ENCODE measurements around the gene MYLK. TPM values are rescaled to one million over a fixed set of nuclear protein-coding genes. Genes with fewer than 3 reads are reported as not detected.
"Not testable (repeated sequence)": the region's sequence is repeated elsewhere in the genome, so short reads cannot be mapped to it uniquely, and the experiment has no call there.

Gene MYLK
- total and polyA plus RNA-seq, 9 of the 15 experiments (the other 6 are each of a cell fraction or from before 2014, with no cell fraction given): 0.11 to 0.53 (median 0.18) TPM; not detected in 2

GRCh38 chr3:123708531-123708930 is 175.6 kb downstream of the MYLK start (continued):
- TF ChIP-seq TSHZ1 (CRISPR knock-in tag; IDR thresholded peaks at IDR 0.05): no peak

- H3K4me2 ChIP-seq (ENCODE audit: insufficient read depth, low read length); H3K27ac ChIP-seq (ENCODE audit: extremely low read depth, low read depth, low read length); H4K20me1 ChIP-seq (replicated peaks; ENCODE audit: control insufficient read depth, insufficient read depth, low read length); intact Hi-C loops (cut with micrococcal nuclease); ATAC-seq; H3K27me3 ChIP-seq (ENCODE audit: control insufficient read depth in 2 of 2, insufficient read depth in 2 of 2, low read length in 2 of 2); in situ Hi-C loops (cut with MboI); FAIRE-seq; H3K79me2 ChIP-seq (ENCODE audit: control insufficient read depth, insufficient read depth, low read length); H3K4me1 ChIP-seq (replicated peaks in 1 of 2; ENCODE audit: control insufficient read depth in 2 of 2, insufficient read depth in 2 of 2, low read length in 2 of 2); H3K36me3 ChIP-seq (ENCODE audit: control insufficient read depth, insufficient read depth, low read length); H2AFZ ChIP-seq (ENCODE audit: low read depth, low read length); H3K9ac ChIP-seq (ENCODE audit: insufficient read depth in 1 of 2, low read depth in 2 of 2, low read length in 2 of 2); H3K4me3 ChIP-seq; H3K9me1 ChIP-seq (ENCODE audit: control insufficient read depth, insufficient read depth, low read length); H3K9me3 ChIP-seq (replicated peaks; ENCODE audit: control insufficient read depth, insufficient read depth, low read depth, low read length); DNase-seq (ENCODE audit: extremely low read depth in 1 of 4, low spot score in 3 of 4); BruUV-seq (replicated peaks); CTCF ChIA-PET (ENCODE audit: low intra/inter-chr PET ratio): not testable (repeated sequence)
- WGBS (ENCODE audit: insufficient coverage, low coverage, missing lambda C conversion rate): 0% methylated on average over 6 of the region's 7 CpGs
- POLR2A ChIA-PET: interaction anchor here (1.2 kb wide), 1 partner anchor 12 kb away, joined by 3 read pairs; no protein-coding TSS in a partner anchor
Observed at GRCh38 chr3:123707641-123708040, 176.5 kb downstream of the MYLK start.

All from K562 (cell line).